GM23338 (cell line): ENCODE data around the gene SRCIN1. TPM values are rescaled to one million over a fixed set of nuclear protein-coding genes. Genes with fewer than 3 reads are reported as not detected.

ENCODE experiments used
- ATAC-seq: fragments of 200-7000 bp; cut with Tn5 transposase; 3 replicates; pipeline ENCODE4 v1.9.1; 2020
- DNase-seq: peaks from one replicate; pipeline ENCODE4 v3.0.0-alpha.2; 2015; ENCODE audit warnings: low spot score
- H2AFZ ChIP-seq: fragments of 200-600 bp; sonication (generic); 2 replicates; pipeline ENCODE4 v1.8.0; 2016; ENCODE audit warnings: antibody characterized with exemption, mild to moderate bottlenecking, moderate library complexity
- H3F3A ChIP-seq: fragments of 200-600 bp; sonication (generic); replicated peaks from 2 replicates; pipeline ENCODE4 v1.8.0; 2017; ENCODE audit warnings: antibody characterized with exemption, mixed run types, low read depth
- H3K27ac ChIP-seq: fragments of 200-600 bp; sonication (generic); 2 replicates; pipeline ENCODE4 v1.6.1; 2016; ENCODE audit warnings: low read depth
- H3K27me3 ChIP-seq: fragments of 200-600 bp; sonication (generic); 2 replicates; pipeline ENCODE4 v1.8.0; 2016; ENCODE audit warnings: mild to moderate bottlenecking, mixed run types, moderate library complexity; ENCODE audit not compliant: insufficient read depth
- H3K36me3 ChIP-seq: fragments of 200-600 bp; sonication (generic); 2 replicates; pipeline ENCODE4 v1.8.0; 2016; ENCODE audit warnings: mild to moderate bottlenecking; ENCODE audit not compliant: insufficient read depth
- H3K4me1 ChIP-seq: fragments of 200-600 bp; sonication (generic); 2 replicates; pipeline ENCODE4 v1.8.0; 2016; ENCODE audit warnings: mild to moderate bottlenecking, moderate library complexity; ENCODE audit not compliant: insufficient read depth
- H3K4me2 ChIP-seq: fragments of 200-600 bp; sonication (generic); 2 replicates; pipeline ENCODE4 v1.7.1; 2017; ENCODE audit warnings: mixed run types
- H3K4me3 ChIP-seq: fragments of 200-600 bp; sonication (generic); 2 replicates; pipeline ENCODE4 v1.6.1; 2016; ENCODE audit warnings: mixed run types
- H3K79me2 ChIP-seq: fragments of 200-600 bp; sonication (generic); replicated peaks from 2 replicates; pipeline ENCODE4 v1.8.0; 2017; ENCODE audit warnings: mild to moderate bottlenecking; ENCODE audit not compliant: insufficient read depth
- H3K9me2 ChIP-seq: fragments of 200-600 bp; sonication (generic); 2 replicates; pipeline ENCODE4 v1.8.0; 2017; ENCODE audit not compliant: insufficient read depth
- H4K20me1 ChIP-seq: fragments of 200-600 bp; sonication (generic); replicated peaks from 2 replicates; pipeline ENCODE4 v1.8.0; 2017; ENCODE audit warnings: mild to moderate bottlenecking; ENCODE audit not compliant: insufficient read depth
- H3K27ac Mint-ChIP-seq: 2 replicates; pipeline ENCODE4 v1.8.0; 2020; ENCODE audit warnings: inconsistent platforms, mild to moderate bottlenecking, moderate library complexity, mixed read lengths
- H3K27me3 Mint-ChIP-seq: 3 replicates; pipeline ENCODE4 v1.8.0; 2022; ENCODE audit warnings: low read depth, mild to moderate bottlenecking, moderate library complexity, mixed read lengths, inconsistent platforms; ENCODE audit not compliant: insufficient read depth, poor library complexity
- H3K36me3 Mint-ChIP-seq: 3 replicates; pipeline ENCODE4 v1.8.0; 2021; ENCODE audit warnings: low read depth, mild to moderate bottlenecking, inconsistent platforms, moderate library complexity, mixed read lengths
- H3K4me1 Mint-ChIP-seq: 3 replicates; pipeline ENCODE4 v1.8.0; 2020; ENCODE audit warnings: mild to moderate bottlenecking, inconsistent platforms, mixed read lengths
- H3K4me3 Mint-ChIP-seq: 3 replicates; pipeline ENCODE4 v1.8.0; 2021; ENCODE audit warnings: moderate library complexity, mild to moderate bottlenecking, inconsistent platforms, mixed read lengths
- H3K9me3 Mint-ChIP-seq: 3 replicates; pipeline ENCODE4 v1.8.0; 2020; ENCODE audit warnings: moderate library complexity, mild to moderate bottlenecking, inconsistent platforms, mixed read lengths
- CTCF ChIP-seq, 2 experiments: fragments of 200-600 bp in 1 of 2; sonication (generic) in 1 of 2; conservative IDR thresholded peaks; 2 replicates each; pipeline versions ENCODE4 v1.5.1 to v1.6.1; 2016 to 2017; ENCODE audit warnings: antibody characterized with exemption in 2 of 2, low read depth in 2 of 2, mild to moderate bottlenecking in 2 of 2, moderate library complexity in 1 of 2
- NANOG ChIP-seq: IDR thresholded peaks from 2 replicates; pipeline ENCODE4 v1.6.1; 2016; ENCODE audit warnings: antibody characterized with exemption, borderline replicate concordance
- STAT1 ChIP-seq: IDR thresholded peaks from one replicate; pipeline ENCODE4 v1.6.1; 2016; ENCODE audit warnings: antibody characterized with exemption; ENCODE audit not compliant: unreplicated experiment
- ZNF462 ChIP-seq: fragments of 250-450 bp; sonication (Bioruptor Pico); IDR thresholded peaks from 2 replicates; pipeline ENCODE4 v1.5.0; 2020; ENCODE audit warnings: mild to moderate bottlenecking, moderate library complexity
- polyA plus RNA-seq: library from polyadenylated mRNA; unstranded; fragments of >200 nt; fragmentation: Nextera tagmentation; extraction: Ambion mirVana; gene quantifications from 2 replicates; pipeline ENCODE4 v1.2.1, GENCODE V29; 2016
- total RNA-seq: library from RNA; depleted of rRNA; stranded (reverse); fragments of >200 nt; shearing (Covaris generic); gene quantifications from 2 replicates; pipeline ENCODE4 v1.2.3, GENCODE V29; 2014

Gene SRCIN1
- total and polyA plus RNA-seq, 2 experiments from 2014 or later: 0.87 to 2.2 TPM

- no peak for TF ChIP-seq ZNF462 (CRISPR knock-in tag)
Observed at GRCh38 chr17:38546396-38546795, 59.4 kb downstream of the SRCIN1 start (continued).

GRCh38 chr17:38545531-38546225 lies 60.1 kb downstream of the SRCIN1 start:
- H3K27ac ChIP-seq: no peak overlapping the region
- no peaks in the 10 kb centered on the region for H4K20me1 ChIP-seq
- no peaks in the 10 kb centered on the region for H3F3A ChIP-seq
- H3K4me3 ChIP-seq: no peak overlapping the region
- no peaks in the 10 kb centered on the region for H3K9me3 Mint-ChIP-seq
- H3K4me2 ChIP-seq: no peak overlapping the region
- DNase-seq (no peak), ATAC-seq (no peak)
- H3K79me2 ChIP-seq: no peaks in the 10 kb centered on the region
- H3K27me3 Mint-ChIP-seq: peaks cover 20% of the 10 kb centered on the region
- H3K9me2 ChIP-seq: no peaks in the 10 kb centered on the region
- no peaks in the 10 kb centered on the region; the same call in 1 of the 2 replicates for H3K4me1 ChIP-seq
- H3K27ac Mint-ChIP-seq: no peak overlapping the region
- no peaks in the 10 kb centered on the region; the same call in 2 of the 3 replicates for H3K36me3 Mint-ChIP-seq
- peaks cover 37% of the 10 kb centered on the region for H3K4me1 Mint-ChIP-seq
- no peak overlapping the region for H2AFZ ChIP-seq
- H3K36me3 ChIP-seq: no peaks in the 10 kb centered on the region
- no peak overlapping the region for H3K4me3 Mint-ChIP-seq
- TF ChIP-seq CTCF (conservative IDR thresholded peaks at IDR 0.05; ENCODE audit: low read depth in 2 of 2): no peak
- TF ChIP-seq NANOG: no peak
- TF ChIP-seq STAT1: no peak
- H3K27me3 ChIP-seq: no peaks in the 10 kb centered on the region
